ENCODE measurements around the gene BRAT1.

- TF ChIP-seq CTCF (conservative IDR thresholded peaks at IDR 0.05) (no peak), EZH2 (IDR thresholded peaks at IDR 0.05; ENCODE audit: low read depth) (no peak)
Measured at GRCh38 chr7:2571409-2571808, 16.1 kb upstream of the BRAT1 start.
